ENCODE results near the gene TMEM247.

DNA sequence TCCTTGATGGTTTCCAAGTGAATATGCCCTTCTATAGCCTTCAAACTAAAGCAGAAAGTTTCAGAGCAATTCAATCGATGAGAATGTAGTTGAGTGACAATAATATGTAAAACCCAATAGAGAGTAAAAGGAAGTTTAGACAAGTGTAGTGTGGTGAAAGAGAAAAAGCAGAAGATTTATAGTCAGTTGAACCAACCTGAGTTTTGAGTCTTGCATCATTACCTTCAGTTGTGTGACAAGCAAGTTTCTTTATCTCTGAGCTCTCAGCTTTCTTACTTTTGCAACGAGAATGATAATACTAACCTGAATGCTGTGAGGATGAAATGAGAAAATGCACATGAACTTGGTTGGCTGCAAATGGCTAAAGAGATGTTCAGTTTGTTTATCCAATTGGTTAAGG is 40.6 kb upstream of the TMEM247 start:
- TF ChIP-seq CTCF (conservative IDR thresholded peaks at IDR 0.05) (no peak), EZH2 (IDR thresholded peaks at IDR 0.05; ENCODE audit: low read depth) (no peak)

Data from PC-9 (cell line).